GM10266 (cell line): ENCODE measurements around the gene TP53TG5.

ENCODE experiments used
- DNase-seq: peaks from one replicate; pipeline ENCODE4 v3.0.0; 2012; ENCODE audit errors: extremely low spot score
- TF ChIP-seq, protein P1 (sequence below): IDR thresholded peaks from 2 replicates; pipeline ENCODE4 v1.5.1; 2012; ENCODE audit warnings: mild to moderate bottlenecking, low read depth; ENCODE audit not compliant: control insufficient read depth, insufficient read depth; ENCODE audit errors: missing control alignments

TP53TG5 gene

DNA sequence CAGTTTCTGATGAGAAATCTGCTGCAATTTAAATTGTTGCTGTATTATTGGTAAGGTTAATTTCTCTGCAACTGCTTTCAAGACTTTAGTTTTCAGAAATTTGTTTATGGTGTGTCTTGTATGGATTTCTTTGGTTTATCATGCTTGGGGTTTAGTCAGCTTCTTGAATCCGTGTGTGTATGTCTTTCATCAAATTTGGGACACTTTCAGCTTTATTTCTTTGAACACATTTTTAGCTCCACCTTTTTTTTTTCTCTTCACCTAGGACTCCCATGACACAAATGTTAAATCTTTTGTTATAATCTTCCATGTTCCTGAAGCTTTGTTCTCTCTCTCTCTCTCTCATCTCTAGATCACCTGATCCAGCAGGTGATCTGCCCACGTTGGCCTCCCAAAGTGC lies 13.4 kb upstream of the TP53TG5 start:
- DNase-seq, result no peak
- TF ChIP-seq, protein P1, sequence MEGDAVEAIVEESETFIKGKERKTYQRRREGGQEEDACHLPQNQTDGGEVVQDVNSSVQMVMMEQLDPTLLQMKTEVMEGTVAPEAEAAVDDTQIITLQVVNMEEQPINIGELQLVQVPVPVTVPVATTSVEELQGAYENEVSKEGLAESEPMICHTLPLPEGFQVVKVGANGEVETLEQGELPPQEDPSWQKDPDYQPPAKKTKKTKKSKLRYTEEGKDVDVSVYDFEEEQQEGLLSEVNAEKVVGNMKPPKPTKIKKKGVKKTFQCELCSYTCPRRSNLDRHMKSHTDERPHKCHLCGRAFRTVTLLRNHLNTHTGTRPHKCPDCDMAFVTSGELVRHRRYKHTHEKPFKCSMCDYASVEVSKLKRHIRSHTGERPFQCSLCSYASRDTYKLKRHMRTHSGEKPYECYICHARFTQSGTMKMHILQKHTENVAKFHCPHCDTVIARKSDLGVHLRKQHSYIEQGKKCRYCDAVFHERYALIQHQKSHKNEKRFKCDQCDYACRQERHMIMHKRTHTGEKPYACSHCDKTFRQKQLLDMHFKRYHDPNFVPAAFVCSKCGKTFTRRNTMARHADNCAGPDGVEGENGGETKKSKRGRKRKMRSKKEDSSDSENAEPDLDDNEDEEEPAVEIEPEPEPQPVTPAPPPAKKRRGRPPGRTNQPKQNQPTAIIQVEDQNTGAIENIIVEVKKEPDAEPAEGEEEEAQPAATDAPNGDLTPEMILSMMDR, result no peak

DNA sequence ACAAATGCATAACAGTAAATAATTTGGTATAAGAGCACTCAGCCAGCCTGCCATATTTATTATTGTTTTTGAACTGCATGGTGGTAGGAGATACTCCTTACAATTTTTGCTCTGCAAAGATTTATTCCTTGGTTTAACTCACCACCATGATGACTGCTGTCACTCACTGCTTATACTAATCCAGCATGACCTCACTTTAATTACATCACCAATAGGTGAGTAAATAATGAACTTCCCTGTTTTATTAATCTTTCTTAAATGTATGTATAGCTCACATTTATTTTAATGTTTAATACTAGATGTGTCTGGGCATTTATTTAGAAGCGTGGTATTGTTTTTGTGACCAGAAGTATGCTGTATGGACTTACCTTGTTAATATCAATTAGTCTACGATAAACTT lies 12.8 kb upstream of the TP53TG5 start:
- TF ChIP-seq, protein P1, result no peak
- no peak for DNase-seq

DNA sequence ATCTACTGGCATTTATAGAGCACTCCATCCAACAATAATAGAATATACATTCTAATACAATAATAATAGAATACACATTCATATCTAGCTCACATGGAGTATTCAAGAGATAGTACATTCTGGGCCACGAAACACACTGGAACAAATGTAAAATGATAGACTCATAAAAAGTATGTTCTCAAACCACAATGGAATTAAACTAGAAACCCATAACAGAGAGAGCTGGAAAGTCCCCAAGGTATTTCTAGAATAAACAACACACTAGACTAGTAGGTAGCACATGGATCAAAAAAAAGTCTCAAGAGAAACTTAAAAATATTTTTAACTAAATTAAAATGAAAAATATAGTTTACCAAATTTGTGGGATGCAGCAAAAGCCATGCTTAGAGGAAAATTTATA lies 9.1 kb upstream of the TP53TG5 start:
- TF ChIP-seq, protein P1, result no peak
- no peak for DNase-seq

DNA sequence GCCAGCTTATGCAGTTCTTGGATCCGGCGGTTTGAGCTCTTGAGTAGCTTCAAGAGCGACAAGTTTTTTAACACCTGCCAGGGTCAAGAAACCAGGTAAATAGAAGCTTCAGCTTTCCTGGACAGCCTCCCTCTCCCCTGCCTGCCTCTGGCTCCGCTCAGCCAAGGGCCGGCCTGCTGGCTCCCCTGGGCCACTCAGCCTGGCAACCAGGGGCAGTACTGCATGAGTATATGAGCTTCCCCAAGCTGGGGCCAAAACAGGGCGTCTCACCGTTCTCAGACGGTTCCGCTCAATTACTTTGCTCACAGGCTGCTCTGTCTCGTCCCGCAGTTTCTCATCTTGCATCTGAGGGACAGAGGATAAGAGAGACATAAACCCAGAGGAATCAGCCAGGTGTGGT lies 856 bp downstream of the TP53TG5 start:
- TF ChIP-seq, protein P1, result no peak
- DNase-seq, result no peak

DNA sequence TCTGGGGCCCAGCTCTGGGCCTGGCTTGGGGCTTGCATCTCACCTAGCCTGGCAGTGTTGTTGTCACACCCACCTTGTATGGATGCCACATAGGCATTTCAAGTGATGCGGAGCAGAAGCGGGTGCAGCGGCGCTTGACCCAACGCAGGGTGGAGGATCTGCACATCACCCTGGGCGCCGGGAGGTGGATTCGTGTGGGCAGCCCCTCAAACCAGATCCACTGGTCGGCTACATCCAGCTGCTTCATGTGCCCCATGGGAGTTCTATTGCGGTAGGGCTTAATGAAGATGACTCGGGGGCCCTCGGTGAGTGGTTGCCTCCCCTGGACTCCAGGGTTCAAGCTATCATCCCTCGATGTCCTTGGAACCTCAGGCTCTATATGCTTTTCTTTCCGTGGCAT lies 3.2 kb downstream of the TP53TG5 start:
- no peak for DNase-seq
- TF ChIP-seq, protein P1, result no peak

DNA sequence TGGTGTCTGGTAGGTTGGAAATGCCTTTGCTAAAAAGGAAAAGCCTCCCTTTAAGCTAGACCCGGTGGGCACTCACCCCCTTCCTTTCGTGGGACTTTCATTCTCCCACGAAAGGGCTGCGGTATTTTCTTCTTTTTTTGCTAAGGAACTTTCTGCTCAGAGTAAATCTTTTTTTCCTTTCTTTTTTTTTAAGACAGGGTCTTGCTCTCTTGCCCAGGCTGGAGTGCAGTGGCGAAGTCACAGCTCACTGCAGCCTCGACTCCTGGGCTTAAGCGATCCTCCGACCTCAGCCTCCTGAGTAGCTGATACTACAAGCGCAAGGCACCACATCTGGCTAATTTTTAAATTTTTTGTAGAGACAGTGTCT lies 4.0 kb downstream of the TP53TG5 start:
- no peak for DNase-seq
- TF ChIP-seq, protein P1, result no peak

DNA sequence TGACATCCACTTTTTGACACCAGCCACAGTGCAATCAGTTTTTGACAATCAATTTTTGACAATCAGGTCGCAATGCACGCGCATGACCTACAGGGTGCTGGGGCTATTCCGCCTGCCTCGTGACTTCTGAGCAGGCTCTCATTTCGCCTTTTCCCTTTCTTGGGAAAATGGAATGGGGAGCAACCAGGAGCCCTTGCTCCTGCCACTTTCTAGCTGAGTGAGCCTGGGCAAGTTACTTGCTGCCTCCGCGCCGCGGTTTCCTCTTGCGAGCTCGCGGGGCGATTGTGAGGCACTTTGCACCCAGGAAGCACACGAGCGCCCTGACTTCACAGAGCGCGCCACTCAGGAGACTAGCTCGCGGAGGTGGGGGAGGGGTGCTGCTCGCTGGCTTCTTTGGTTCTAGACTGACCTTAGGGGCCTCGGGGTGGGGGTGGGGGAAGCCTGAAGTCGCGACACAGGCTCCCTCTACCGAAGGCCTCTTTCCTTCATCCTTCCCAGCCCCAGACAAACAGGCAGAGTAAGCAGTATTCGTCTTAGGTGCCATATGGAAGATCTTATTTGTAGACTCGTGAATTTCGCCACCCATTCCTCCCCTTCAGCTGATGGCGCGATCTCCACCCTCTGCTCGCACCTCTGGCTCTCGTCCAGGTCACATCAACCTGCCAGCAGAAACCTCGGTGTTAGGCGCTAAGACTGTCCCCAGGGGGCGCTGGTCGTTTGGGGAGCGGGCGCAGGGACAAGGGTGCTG lies 4.6 kb downstream of the TP53TG5 start:
- DNase-seq, result peak; percentile 75

More for the DNA sequence above, 4.6 kb downstream of the TP53TG5 start:
- TF ChIP-seq, protein P1, result peak; percentile 95
